Stimulated activated CD8-positive, alpha-beta memory T cell treated with anti-CD3 and anti-CD28 coated beads, Interleukin-7, amount 100 ng/mL, for 4 hours (primary cell): ENCODE results near the gene CA10.

Source experiments
- DNase-seq, 2 donors: peaks; one replicate each; pipeline ENCODE4 v3.0.0-alpha.2; 2020; ENCODE audit warnings: low read depth in 2 of 2

CA10 gene

GRCh38 chr17:51876986-51877385 lies 281.5 kb downstream of the CA10 start:
- no peak for DNase-seq

- DNase-seq: no peak
Measured at GRCh38 chr17:51873302-51873701, 285.2 kb downstream of the CA10 start.

DNA sequence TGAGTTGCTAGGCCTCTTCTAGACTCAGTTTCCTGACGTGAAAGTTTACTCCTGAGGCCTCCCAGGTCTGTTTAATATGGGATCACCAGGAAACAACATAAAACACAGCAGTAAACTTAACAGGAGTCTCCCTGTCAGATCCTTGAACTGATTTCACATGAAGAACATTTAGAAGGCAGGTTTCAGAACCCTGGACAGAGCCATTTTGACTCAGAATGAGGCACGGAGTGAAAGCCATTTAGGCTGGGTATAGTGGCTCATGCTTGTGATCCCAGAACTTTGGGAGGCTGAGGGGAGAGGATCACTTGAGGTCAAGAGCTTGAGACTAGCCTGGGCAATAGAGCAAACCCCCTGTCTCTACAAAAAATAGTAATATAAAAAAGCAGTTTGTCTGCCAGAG lies 289.1 kb downstream of the CA10 start:
- DNase-seq: no peak

DNA sequence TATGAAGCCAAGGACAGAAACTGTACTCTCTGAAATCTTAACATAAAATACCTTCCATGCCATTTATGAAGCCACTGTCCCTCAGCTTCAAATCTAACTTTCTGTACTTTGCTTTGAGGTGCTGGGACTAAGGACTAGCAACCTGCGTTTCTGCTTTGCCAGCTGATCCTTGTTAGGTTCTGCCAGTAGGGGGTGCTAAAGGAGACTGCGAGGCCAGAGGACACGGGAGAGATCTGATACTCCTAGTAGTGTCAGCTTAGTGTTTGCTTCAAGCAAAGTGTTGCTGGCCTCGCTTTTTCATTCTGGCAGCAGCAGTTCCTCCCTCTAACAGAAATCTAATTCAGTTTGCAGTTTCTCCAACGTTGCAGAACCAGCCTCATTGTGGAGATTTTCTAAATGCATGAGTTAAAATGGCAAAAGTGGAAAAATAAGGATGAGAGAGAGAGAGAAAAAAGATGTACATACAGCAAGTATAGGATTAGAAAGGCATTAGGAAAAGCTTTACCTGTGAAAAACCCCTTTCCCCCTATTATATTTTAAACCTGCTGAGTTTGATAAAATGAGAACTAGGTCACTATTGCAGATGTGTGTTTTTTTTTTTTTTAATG lies 297.5 kb downstream of the CA10 start:
- no peak for DNase-seq

- no peak for DNase-seq
Measured at GRCh38 chr17:51857052-51857597, 301.4 kb downstream of the CA10 start.

DNA sequence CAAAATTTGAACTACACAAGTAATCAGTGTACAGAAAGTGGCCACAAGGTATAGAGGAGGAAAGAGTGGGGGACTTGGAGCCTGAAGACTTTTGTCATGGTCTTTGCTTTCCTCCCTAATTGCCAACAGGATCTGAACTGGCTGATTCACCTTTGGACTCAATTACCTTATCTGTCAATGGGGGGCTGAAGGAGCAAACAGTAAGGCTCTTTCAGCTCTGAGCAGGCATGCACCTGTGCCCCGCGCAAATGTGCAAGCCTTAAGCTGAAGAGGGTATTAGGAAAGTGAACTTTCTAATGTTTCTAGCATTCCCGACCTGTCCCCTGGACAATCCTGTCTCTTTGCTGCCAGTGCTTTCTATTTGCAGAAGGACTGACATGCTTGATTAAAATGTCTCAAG lies 302.7 kb downstream of the CA10 start:
- no peak for DNase-seq

- no peak for DNase-seq
Measured at GRCh38 chr17:51853857-51854256, 304.7 kb downstream of the CA10 start.

DNA sequence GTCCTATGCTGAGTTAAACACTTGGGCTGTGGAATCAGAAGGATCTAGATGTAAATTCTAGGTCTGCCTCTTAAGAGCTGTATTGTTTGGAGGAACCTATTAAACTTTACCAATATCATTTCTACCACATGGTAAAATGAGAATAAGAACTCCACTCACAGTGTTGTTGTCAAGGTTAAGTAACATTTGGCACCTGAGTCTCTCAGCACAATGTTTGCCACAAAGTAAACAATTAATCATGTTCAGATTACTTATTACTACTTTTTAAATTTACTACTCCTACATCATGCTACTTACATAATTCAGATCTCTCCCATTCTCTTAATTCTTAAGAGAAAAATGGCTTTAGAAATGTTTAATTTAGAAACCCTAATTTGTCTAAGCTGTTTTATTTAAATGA lies 305.9 kb downstream of the CA10 start:
- DNase-seq: no peak

DNA sequence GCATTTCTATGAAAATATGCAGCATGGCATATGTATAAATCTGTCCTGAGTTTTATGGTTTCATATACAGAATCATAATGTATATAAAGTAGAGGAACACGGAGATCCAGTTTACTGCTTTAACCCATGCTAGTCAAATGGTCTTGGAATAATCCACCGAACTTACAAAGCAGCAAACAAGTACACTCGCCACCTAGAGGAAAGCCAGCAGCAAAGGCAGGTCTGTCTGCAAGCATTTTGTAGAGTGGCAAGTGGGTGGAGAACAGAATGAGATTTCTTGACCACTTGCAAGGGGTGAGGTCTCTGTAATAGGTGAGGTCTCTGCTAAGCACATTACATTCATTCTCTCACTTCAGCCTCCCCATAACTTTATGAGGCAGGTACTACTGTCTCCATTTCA lies 308.3 kb downstream of the CA10 start:
- DNase-seq: no peak

DNA sequence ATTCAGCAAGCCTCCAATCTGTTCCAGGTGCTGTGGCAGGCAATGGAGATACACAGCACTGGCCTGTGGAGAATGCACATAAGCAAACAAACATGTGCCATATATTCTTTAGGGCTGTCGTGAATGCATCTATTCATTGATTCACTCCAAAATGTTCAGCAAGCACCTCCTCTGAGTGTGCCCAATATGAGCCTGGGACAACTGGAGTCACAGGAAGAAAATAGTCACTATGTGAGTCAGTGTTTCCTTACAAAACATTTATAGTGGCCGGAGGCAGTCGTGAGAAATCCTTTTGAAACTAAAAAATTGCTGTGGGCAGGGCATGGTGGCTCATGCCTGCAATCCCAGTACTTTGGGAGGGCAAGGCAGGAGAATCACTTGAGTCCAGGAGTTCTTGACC lies 310.1 kb downstream of the CA10 start:
- DNase-seq: no peak

GRCh38 chr17:51846566-51846965 lies 311.9 kb downstream of the CA10 start:
- no peak for DNase-seq

DNA sequence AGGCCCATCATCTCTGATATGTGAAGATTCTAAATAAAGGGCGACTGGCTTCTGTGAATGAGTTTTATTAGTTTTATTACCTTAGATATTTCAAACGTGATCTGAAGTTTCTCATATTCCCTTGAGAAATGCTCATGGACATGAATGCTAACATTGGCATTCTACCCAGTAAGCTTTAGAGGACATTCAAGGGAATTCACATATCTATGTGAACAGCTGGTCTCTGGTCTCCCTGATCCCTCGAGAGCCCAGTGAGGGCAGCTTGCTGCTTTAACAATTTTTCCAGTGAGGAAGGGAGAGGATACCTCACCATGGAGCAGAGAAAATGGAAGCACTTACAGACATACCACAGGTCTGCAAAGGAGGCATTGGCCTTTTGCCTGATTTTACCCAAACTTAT lies 312.7 kb downstream of the CA10 start:
- no peak for DNase-seq

DNA sequence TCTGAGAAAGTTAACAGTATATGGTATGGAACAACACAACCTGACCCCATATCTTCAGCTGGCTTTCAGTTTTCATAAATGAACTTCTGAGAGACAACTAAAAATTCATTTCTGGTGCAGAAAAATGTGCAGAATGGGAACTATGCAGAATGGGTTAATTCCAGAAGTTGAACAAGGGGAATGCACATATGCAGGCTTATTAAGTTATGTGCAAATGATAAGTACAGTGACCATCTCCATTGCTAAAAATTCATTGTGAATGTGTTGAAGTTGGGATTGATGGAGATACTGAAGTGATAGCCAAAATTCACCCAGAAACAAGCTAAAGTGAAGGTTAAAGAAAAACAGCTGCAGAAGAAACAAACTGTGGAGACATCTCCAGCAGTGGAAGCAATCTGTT lies 315.8 kb downstream of the CA10 start:
- DNase-seq: no peak

DNA sequence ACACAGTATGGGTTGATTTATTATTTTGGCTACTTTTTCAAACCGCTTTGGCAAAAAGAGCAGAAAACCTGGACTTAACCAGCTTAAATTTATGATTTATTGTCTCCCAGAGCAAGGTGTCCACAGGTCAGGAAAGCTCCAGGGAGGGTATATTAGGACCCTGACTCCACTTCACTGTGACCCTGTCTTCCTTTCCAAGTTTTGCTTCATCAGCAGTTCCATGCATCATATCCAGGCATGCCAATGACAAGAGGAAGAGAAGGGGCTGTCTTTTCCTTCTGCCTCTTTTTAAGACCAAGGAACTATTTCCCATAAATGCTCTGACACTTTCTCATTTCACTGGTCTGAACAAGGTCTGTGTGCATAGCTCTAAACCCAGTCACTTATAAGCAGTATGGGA lies 316.8 kb downstream of the CA10 start:
- no peak for DNase-seq

DNA sequence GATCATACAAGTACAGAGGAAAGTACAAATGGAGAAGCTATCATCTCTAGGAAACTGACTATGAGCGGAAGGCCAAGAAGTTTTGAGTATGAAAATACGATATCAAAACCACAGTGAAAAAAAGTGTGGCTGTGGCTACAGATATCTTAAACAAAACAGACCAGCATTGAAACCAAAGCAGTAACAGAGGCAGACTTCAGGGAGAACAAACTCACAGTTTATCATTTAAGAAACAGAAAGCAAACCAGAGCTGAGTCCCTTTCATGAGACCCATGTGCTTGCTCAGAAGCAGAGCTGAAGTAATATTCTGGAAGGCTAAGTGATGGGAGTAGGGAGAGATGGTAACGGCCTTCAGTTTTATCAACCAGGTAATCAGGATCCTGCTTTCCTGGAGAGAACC lies 317.8 kb downstream of the CA10 start:
- no peak for DNase-seq

DNA sequence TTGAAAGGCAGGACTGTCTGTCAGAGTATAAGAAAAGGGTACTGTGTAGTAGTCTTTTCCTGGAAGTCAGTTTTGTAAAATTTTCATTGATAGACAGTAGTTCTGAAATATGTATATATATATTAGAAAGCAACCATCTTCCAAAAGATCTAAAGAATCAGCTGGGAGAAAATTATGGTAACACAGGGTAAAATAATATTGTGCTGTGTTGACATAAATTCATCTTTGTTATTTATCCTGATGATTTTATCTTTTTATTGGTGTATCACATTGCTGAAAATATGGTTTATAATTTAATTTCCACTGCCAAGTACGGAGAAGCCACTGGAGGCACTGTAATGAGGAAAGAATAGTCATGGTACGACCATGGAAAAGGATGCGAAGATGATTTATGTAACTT lies 324.9 kb downstream of the CA10 start:
- DNase-seq: no peak

DNA sequence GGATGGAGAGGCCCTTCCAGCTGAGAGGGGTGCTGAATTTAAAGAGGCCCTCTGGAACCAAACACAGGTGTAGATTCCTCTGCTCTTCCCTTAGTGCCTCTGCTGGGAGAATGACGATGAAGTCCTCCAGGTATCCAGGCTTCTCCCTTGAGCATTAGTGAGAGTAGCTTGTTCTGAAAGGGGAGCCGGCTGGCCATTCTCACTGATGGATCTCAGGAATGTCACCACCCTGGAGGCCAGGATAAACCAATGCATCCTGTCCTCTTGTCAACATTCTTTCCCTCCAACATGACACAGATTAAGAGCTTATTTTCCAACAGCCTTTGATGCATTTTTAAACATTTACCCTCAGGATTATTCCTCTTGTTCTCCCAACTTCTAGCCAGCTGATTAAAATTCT lies 325.5 kb downstream of the CA10 start:
- no peak for DNase-seq

- no peak for DNase-seq
Measured at GRCh38 chr17:51830886-51831285, 327.6 kb downstream of the CA10 start.

- DNase-seq: no peak
Measured at GRCh38 chr17:51830451-51830850, 328.1 kb downstream of the CA10 start.

- no peak for DNase-seq
Measured at GRCh38 chr17:51828901-51829300, 329.6 kb downstream of the CA10 start.

GRCh38 chr17:51827140-51827539 lies 331.4 kb downstream of the CA10 start:
- no peak for DNase-seq

DNA sequence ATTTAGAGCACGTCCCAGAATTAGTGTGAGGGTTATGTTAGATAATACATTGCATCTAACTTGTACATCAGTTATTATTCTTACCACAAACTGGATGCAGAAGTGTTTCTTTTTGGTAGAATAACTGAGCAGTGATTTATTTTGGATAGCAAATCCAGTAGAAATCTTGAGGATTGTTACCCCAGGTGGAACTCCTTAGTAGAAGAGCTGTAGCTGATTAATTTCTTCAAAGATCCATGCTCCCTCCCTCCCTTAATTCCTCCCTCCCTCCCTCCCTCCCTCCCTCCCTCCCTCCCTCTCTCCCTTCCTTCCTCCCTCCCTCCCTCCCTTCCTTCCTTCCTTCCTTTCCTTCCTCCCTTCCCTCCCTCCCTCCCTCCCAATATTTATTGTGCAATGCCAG lies 337.7 kb downstream of the CA10 start:
- DNase-seq: no peak

DNA sequence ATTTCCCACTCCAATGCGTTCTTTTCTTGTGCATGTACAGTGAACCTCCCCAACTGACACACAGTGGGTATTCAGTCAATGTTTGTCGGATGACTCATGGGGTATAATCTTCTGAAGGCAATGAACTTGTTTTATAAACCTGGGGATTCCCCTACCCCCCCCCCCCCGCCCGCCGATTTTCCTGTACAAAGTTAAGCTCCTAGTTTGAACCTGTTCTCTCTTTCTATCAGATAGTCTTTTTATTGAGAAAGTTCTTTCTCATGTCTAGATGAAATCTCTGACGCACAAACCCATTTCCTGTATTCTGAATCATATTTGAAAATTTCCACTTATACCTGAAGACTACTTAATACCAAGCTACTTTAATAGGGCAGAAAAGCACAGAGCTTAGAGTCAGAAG lies 338.3 kb downstream of the CA10 start:
- no peak for DNase-seq
